HCT116 (cell line): ENCODE data around the gene ASIP. TPM values are rescaled to one million over a fixed set of nuclear protein-coding genes. Genes with fewer than 3 reads are reported as not detected.

ENCODE experiments used
- ATAC-seq: fragments of 200-7000 bp; cut with Tn5 transposase; 2 replicates; pipeline ENCODE4 v1.9.1; 2020; ENCODE audit warnings: mild to moderate bottlenecking, moderate library complexity
- BruUV-seq: library from RNA; stranded (reverse); fragments of 400-500 nt; replicated peaks from 2 replicates; lab custom pipeline; 2021; lab: Mats Ljungman, UMichigan
- CTCF ChIA-PET: fragments of 300-600 bp; sonication (Branson Sonifier 250); formaldehyde crosslinking; loops from one replicate; lab custom pipeline; 2021; ENCODE audit warnings: antibody characterized with exemption; lab: Charles Lee
- POLR2A ChIA-PET: fragments of 300-600, 350-600 bp; sonication (Branson Sonifier 250); formaldehyde crosslinking; loops from one replicate; lab custom pipeline; 2021; ENCODE audit warnings: antibody characterized with exemption; lab: Charles Lee
- RAD21 ChIA-PET, 2 experiments: fragments of 300-600 bp; sonication (Branson Sonifier 250); formaldehyde crosslinking; loops; one replicate each; lab custom pipeline; 2023; ENCODE audit warnings: low total read pairs in 2 of 2; ENCODE audit not compliant: uncharacterized antibody in 2 of 2, unreplicated experiment in 2 of 2, low non-redundant PET in 1 of 2; lab: Charles Lee
- DNase-seq: peaks from one replicate; pipeline ENCODE4 v3.0.0-alpha.2; 2010; ENCODE audit warnings: low read depth, low spot score
- H2AFZ ChIP-seq: fragments of 200-600 bp; shearing (Covaris generic), sonication (generic); 2 replicates; pipeline ENCODE4 v1.6.1; 2017; ENCODE audit warnings: low read depth, mixed run types, mixed read lengths, antibody characterized with exemption, low read length; ENCODE audit not compliant: poor library complexity, severe bottlenecking
- H3K27ac ChIP-seq: 2 replicates; pipeline ENCODE4 v1.5.1; 2012; ENCODE audit warnings: low read depth, low read length
- H3K27me3 ChIP-seq: fragments of 200-600 bp; sonication (generic); 2 replicates; pipeline ENCODE4 v1.6.1; 2016; ENCODE audit warnings: mixed run types, low read length, mixed read lengths; ENCODE audit not compliant: insufficient read depth
- H3K36me3 ChIP-seq, 2 experiments: fragments of 200-500 bp in 1 of 2; fragments of 200-600 bp in 1 of 2; sonication (Bioruptor generic) in 1 of 2; sonication (generic) in 1 of 2; 2 replicates each; pipeline versions ENCODE4 v1.5.1 to v1.6.1; 2014 to 2016; ENCODE audit warnings: low read length in 2 of 2, inconsistent platforms in 1 of 2, mixed read lengths in 1 of 2, mixed run types in 1 of 2; ENCODE audit not compliant: insufficient read depth in 2 of 2, control insufficient read depth in 1 of 2
- H3K4me1 ChIP-seq, 2 experiments: fragments of 200-600 bp in 1 of 2; sonication (generic) in 1 of 2; 2 replicates each; pipeline versions ENCODE4 v1.5.1 to v1.6.1; 2012 to 2017; ENCODE audit warnings: low read length in 2 of 2, inconsistent platforms in 1 of 2, mild to moderate bottlenecking in 1 of 2, mixed read lengths in 1 of 2, mixed run types in 1 of 2, moderate library complexity in 1 of 2; ENCODE audit not compliant: insufficient read depth in 2 of 2, control insufficient read depth in 1 of 2
- H3K4me2 ChIP-seq: fragments of 200-600 bp; sonication (generic); 2 replicates; pipeline ENCODE4 v1.6.1; 2017; ENCODE audit warnings: mixed run types, low read length, mixed read lengths
- H3K4me3 ChIP-seq, 2 experiments: fragments of 200-600 bp in 1 of 2; sonication (generic) in 1 of 2; replicated peaks in 1 of 2; 2 replicates each; pipeline ENCODE4 v1.5.1; 2011 to 2016; ENCODE audit warnings: low read length in 2 of 2, control low read depth in 1 of 2, low read depth in 1 of 2, mild to moderate bottlenecking in 1 of 2, mixed read lengths in 1 of 2, mixed run types in 1 of 2
- H3K79me2 ChIP-seq: fragments of 200-600 bp; sonication (generic); 2 replicates; pipeline ENCODE4 v1.6.1; 2017; ENCODE audit warnings: mild to moderate bottlenecking, mixed run types, low read length, moderate library complexity, mixed read lengths; ENCODE audit not compliant: insufficient read depth
- H3K9ac ChIP-seq: fragments of 200-600 bp; sonication (generic); 2 replicates; pipeline ENCODE4 v1.6.1; 2016; ENCODE audit warnings: low read length, mixed read lengths
- H3K9me2 ChIP-seq: fragments of 200-600 bp; sonication (generic), shearing (Covaris generic); 2 replicates; pipeline ENCODE4 v1.6.1; 2017; ENCODE audit warnings: mixed run types, mild to moderate bottlenecking, moderate library complexity; ENCODE audit not compliant: insufficient read depth
- H3K9me3 ChIP-seq, 2 experiments: fragments of 200-500 bp in 1 of 2; fragments of 200-600 bp in 1 of 2; sonication (Bioruptor generic) in 1 of 2; sonication (generic) in 1 of 2; 2 replicates each; pipeline ENCODE4 v1.6.1; 2014 to 2017; ENCODE audit warnings: low read length in 2 of 2, mixed read lengths in 2 of 2, inconsistent platforms in 1 of 2, low read depth in 1 of 2, mild to moderate bottlenecking in 1 of 2, mixed run types in 1 of 2, moderate library complexity in 1 of 2; ENCODE audit not compliant: control insufficient read depth in 1 of 2, insufficient read depth in 1 of 2
- H4K20me1 ChIP-seq: fragments of 200-600 bp; sonication (generic), shearing (Covaris generic); 2 replicates; pipeline ENCODE4 v1.6.1; 2017; ENCODE audit warnings: mixed run types, mild to moderate bottlenecking, moderate library complexity; ENCODE audit not compliant: insufficient read depth
- ATF3 ChIP-seq: IDR thresholded peaks from 2 replicates; pipeline ENCODE4 v1.6.1; 2012
- CBX3 ChIP-seq: IDR thresholded peaks from 2 replicates; pipeline ENCODE4 v1.6.1; 2012; ENCODE audit warnings: low read depth
- CEBPB ChIP-seq: IDR thresholded peaks from 2 replicates; pipeline ENCODE4 v1.6.1; 2012; ENCODE audit warnings: low read depth
- EGR1 ChIP-seq: IDR thresholded peaks from 2 replicates; pipeline ENCODE4 v1.6.1; 2012; ENCODE audit warnings: low read depth
- ELF1 ChIP-seq: IDR thresholded peaks from 2 replicates; pipeline ENCODE4 v1.6.1; 2012; ENCODE audit warnings: low read depth, borderline replicate concordance
- EZH2 ChIP-seq: fragments of 200-600 bp; sonication (generic); IDR thresholded peaks from 2 replicates; pipeline ENCODE4 v1.6.1; 2017; ENCODE audit warnings: antibody characterized with exemption, mixed run types
- EZH2phosphoT487 ChIP-seq: fragments of 200-600 bp; IDR thresholded peaks from 2 replicates; pipeline ENCODE4 v1.6.1; 2018; ENCODE audit warnings: antibody characterized with exemption, borderline replicate concordance
- SIN3A ChIP-seq: IDR thresholded peaks from 2 replicates; pipeline ENCODE4 v1.6.1; 2012; ENCODE audit warnings: low read depth
- SP1 ChIP-seq: IDR thresholded peaks from 2 replicates; pipeline ENCODE4 v1.6.1; 2012; ENCODE audit warnings: low read depth
- SRF ChIP-seq: IDR thresholded peaks from 2 replicates; pipeline ENCODE4 v1.6.1; 2012; ENCODE audit warnings: low read depth
- TCF7L2 ChIP-seq: IDR thresholded peaks from 2 replicates; pipeline ENCODE4 v1.7.0; 2011; ENCODE audit warnings: borderline replicate concordance, inconsistent platforms; ENCODE audit not compliant: insufficient read depth, insufficient read length; ENCODE audit errors: extremely low read depth
- YY1 ChIP-seq: IDR thresholded peaks from 2 replicates; pipeline ENCODE4 v1.6.1; 2011; ENCODE audit warnings: low read length, low read depth, moderate library complexity, mild to moderate bottlenecking; ENCODE audit not compliant: insufficient replicate concordance; ENCODE audit errors: extremely low read depth
- ZFX ChIP-seq: fragments of 450-650 bp; IDR thresholded peaks from 2 replicates; pipeline ENCODE4 v1.6.1; 2017
- ZNF274 ChIP-seq: fragments of 200-500 bp; sonication (Bioruptor generic); IDR thresholded peaks from 2 replicates; pipeline ENCODE4 v1.6.1; 2014; ENCODE audit warnings: mild to moderate bottlenecking, low read depth, low read length, inconsistent platforms
- intact Hi-C: fragments of 100-400 bp; cut with micrococcal nuclease; formaldehyde crosslinking; loops from 2 replicates; pipeline ENCODE4 v1.10.0; 2022
- total RNA-seq: library from RNA; stranded (reverse); gene quantifications from one replicate; pipeline ENCODE4 v1.2.1, GENCODE V29; 2021; ENCODE audit not compliant: unreplicated experiment
- TF ChIP-seq, protein P1 (sequence below): IDR thresholded peaks from 2 replicates; pipeline ENCODE4 v1.6.1; 2012; ENCODE audit warnings: low read depth
- TF ChIP-seq, protein P2 (sequence below): IDR thresholded peaks from 2 replicates; pipeline ENCODE4 v1.6.1; 2012
- TF ChIP-seq, protein P3 (sequence below), 3 experiments: fragments of 200-600 bp in 1 of 3; sonication (generic) in 1 of 3; IDR thresholded peaks in 2 of 3; conservative IDR thresholded peaks in 1 of 3; 2 replicates each; pipeline ENCODE4 v1.5.1; 2012 to 2017; ENCODE audit warnings: low read depth in 2 of 3, low read length in 2 of 3, antibody characterized with exemption in 1 of 3, borderline replicate concordance in 1 of 3, control low read depth in 1 of 3, mild to moderate bottlenecking in 1 of 3, mixed read lengths in 1 of 3, mixed run types in 1 of 3, moderate library complexity in 1 of 3; ENCODE audit not compliant: insufficient read depth in 1 of 3

ASIP gene
- total RNA-seq, 1 experiment from 2014 or later = not detected

GRCh38 chr20:34220561-34220960 lies 20.7 kb upstream of the ASIP start (continued):
- TF ChIP-seq, protein P1, sequence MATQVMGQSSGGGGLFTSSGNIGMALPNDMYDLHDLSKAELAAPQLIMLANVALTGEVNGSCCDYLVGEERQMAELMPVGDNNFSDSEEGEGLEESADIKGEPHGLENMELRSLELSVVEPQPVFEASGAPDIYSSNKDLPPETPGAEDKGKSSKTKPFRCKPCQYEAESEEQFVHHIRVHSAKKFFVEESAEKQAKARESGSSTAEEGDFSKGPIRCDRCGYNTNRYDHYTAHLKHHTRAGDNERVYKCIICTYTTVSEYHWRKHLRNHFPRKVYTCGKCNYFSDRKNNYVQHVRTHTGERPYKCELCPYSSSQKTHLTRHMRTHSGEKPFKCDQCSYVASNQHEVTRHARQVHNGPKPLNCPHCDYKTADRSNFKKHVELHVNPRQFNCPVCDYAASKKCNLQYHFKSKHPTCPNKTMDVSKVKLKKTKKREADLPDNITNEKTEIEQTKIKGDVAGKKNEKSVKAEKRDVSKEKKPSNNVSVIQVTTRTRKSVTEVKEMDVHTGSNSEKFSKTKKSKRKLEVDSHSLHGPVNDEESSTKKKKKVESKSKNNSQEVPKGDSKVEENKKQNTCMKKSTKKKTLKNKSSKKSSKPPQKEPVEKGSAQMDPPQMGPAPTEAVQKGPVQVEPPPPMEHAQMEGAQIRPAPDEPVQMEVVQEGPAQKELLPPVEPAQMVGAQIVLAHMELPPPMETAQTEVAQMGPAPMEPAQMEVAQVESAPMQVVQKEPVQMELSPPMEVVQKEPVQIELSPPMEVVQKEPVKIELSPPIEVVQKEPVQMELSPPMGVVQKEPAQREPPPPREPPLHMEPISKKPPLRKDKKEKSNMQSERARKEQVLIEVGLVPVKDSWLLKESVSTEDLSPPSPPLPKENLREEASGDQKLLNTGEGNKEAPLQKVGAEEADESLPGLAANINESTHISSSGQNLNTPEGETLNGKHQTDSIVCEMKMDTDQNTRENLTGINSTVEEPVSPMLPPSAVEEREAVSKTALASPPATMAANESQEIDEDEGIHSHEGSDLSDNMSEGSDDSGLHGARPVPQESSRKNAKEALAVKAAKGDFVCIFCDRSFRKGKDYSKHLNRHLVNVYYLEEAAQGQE = no peak
- no peak for TF ChIP-seq CEBPB
- TF ChIP-seq ZFX = no peak
- no peak for TF ChIP-seq ZNF274
- TF ChIP-seq TCF7L2 = no peak
- TF ChIP-seq ELF1 = no peak
- no peak for TF ChIP-seq SP1
- no peak for TF ChIP-seq CBX3

- no peak overlapping the region for H2AFZ ChIP-seq
- H3K9me3 ChIP-seq = no peaks in the 10 kb centered on the region
- H3K27ac ChIP-seq = no peak overlapping the region
- DNase-seq = no peak
- ChIA-PET CTCF (no interaction called here), POLR2A (no interaction called here), RAD21 (no interaction called here)
- no peaks in the 10 kb centered on the region for H3K9me2 ChIP-seq
- no peak overlapping the region for H3K4me2 ChIP-seq
- peaks cover 0 to 3% of the 10 kb centered on the region in 2 experiments; a peak in 1 of 4 replicates for H3K4me1 ChIP-seq
- no peak for TF ChIP-seq SP1
- TF ChIP-seq EGR1 = no peak
- TF ChIP-seq ZNF274 = no peak
- TF ChIP-seq EZH2 = no peak
- TF ChIP-seq CEBPB = no peak
- no peak for TF ChIP-seq SRF
- no peak for TF ChIP-seq ZFX
- TF ChIP-seq, protein P2, sequence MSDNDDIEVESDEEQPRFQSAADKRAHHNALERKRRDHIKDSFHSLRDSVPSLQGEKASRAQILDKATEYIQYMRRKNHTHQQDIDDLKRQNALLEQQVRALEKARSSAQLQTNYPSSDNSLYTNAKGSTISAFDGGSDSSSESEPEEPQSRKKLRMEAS = no peak
- no peak for TF ChIP-seq YY1
- no peak for TF ChIP-seq EZH2phosphoT487
- no peak for TF ChIP-seq ATF3
- TF ChIP-seq, protein P3, sequence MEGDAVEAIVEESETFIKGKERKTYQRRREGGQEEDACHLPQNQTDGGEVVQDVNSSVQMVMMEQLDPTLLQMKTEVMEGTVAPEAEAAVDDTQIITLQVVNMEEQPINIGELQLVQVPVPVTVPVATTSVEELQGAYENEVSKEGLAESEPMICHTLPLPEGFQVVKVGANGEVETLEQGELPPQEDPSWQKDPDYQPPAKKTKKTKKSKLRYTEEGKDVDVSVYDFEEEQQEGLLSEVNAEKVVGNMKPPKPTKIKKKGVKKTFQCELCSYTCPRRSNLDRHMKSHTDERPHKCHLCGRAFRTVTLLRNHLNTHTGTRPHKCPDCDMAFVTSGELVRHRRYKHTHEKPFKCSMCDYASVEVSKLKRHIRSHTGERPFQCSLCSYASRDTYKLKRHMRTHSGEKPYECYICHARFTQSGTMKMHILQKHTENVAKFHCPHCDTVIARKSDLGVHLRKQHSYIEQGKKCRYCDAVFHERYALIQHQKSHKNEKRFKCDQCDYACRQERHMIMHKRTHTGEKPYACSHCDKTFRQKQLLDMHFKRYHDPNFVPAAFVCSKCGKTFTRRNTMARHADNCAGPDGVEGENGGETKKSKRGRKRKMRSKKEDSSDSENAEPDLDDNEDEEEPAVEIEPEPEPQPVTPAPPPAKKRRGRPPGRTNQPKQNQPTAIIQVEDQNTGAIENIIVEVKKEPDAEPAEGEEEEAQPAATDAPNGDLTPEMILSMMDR (IDR thresholded peaks at IDR 0.05 in 2 of 3, conservative IDR thresholded peaks at IDR 0.05 in 1 of 3; ENCODE audit: borderline replicate concordance in 1 of 3, insufficient read depth in 1 of 3, low read depth in 2 of 3, low read length in 2 of 3) = no peak
- TF ChIP-seq SIN3A = no peak
- intact Hi-C loops = no loop called here
- H3K27me3 ChIP-seq = no peaks in the 10 kb centered on the region
- H3K36me3 ChIP-seq = no peaks in the 10 kb centered on the region
- H4K20me1 ChIP-seq = no peaks in the 10 kb centered on the region
- BruUV-seq = no TSS peak
- no peaks in the 10 kb centered on the region for H3K79me2 ChIP-seq
- no peak overlapping the region for H3K4me3 ChIP-seq
- no peak overlapping the region for H3K9ac ChIP-seq
- ATAC-seq = no peak
Observed at GRCh38 chr20:34222208-34222607, 19.0 kb upstream of the ASIP start.
